Loucy (cell line): ENCODE data around the gene EME1.

ENCODE experiments used
- H2AFZ ChIP-seq: fragments of 200-600 bp; sonication (generic); 2 replicates; pipeline ENCODE4 v1.6.0; 2016; ENCODE audit warnings: antibody characterized with exemption, mild to moderate bottlenecking, low read length, moderate library complexity
- H3F3A ChIP-seq: fragments of 200-600 bp; 2 replicates; pipeline ENCODE4 v1.6.0; 2016; ENCODE audit warnings: antibody characterized with exemption, low read depth, mild to moderate bottlenecking
- H3K27me3 ChIP-seq: fragments of 200-600 bp; sonication (generic); 2 replicates; pipeline ENCODE4 v1.6.1; 2014; ENCODE audit warnings: low read length, mild to moderate bottlenecking; ENCODE audit not compliant: insufficient read depth, poor library complexity, severe bottlenecking
- H3K36me3 ChIP-seq: fragments of 200-600 bp; sonication (generic); 2 replicates; pipeline ENCODE4 v1.6.1; 2016; ENCODE audit warnings: low read length; ENCODE audit not compliant: insufficient read depth
- H3K4me1 ChIP-seq: fragments of 200-600 bp; sonication (generic); 2 replicates; pipeline ENCODE4 v1.5.1; 2014; ENCODE audit warnings: low read length, mild to moderate bottlenecking; ENCODE audit not compliant: insufficient read depth, poor library complexity, severe bottlenecking
- H3K4me2 ChIP-seq: fragments of 200-600 bp; sonication (generic); 2 replicates; pipeline ENCODE4 v1.6.0; 2014; ENCODE audit warnings: antibody characterized with exemption, low read length, low read depth, mild to moderate bottlenecking; ENCODE audit not compliant: poor library complexity, severe bottlenecking
- H3K4me3 ChIP-seq: fragments of 200-600 bp; sonication (generic); 2 replicates; pipeline ENCODE4 v1.5.1; 2014; ENCODE audit warnings: low read length, mild to moderate bottlenecking, mixed read lengths; ENCODE audit not compliant: poor library complexity, severe bottlenecking
- H3K79me2 ChIP-seq: fragments of 200-600 bp; sonication (generic); 2 replicates; pipeline ENCODE4 v1.6.1; 2014; ENCODE audit warnings: low read length; ENCODE audit not compliant: insufficient read depth
- H3K9ac ChIP-seq: fragments of 200-600 bp; sonication (generic); 2 replicates; pipeline ENCODE4 v1.6.0; 2014; ENCODE audit warnings: mild to moderate bottlenecking, low read depth, low read length, moderate library complexity; ENCODE audit not compliant: poor library complexity, severe bottlenecking
- H3K9me2 ChIP-seq: fragments of 200-600 bp; sonication (generic); replicated peaks from 2 replicates; pipeline ENCODE4 v1.6.1; 2016; ENCODE audit warnings: low read depth, low read length, mixed read lengths
- H3K9me3 ChIP-seq: fragments of 200-600 bp; sonication (generic); 2 replicates; pipeline ENCODE4 v1.6.1; 2014; ENCODE audit warnings: mild to moderate bottlenecking, antibody characterized with exemption, low read length, low read depth; ENCODE audit not compliant: insufficient read depth
- H4K20me1 ChIP-seq: fragments of 200-600 bp; sonication (generic); 2 replicates; pipeline ENCODE4 v1.6.0; 2014; ENCODE audit warnings: antibody characterized with exemption, low read length, mild to moderate bottlenecking; ENCODE audit not compliant: insufficient read depth, poor library complexity, severe bottlenecking
- CTCF ChIP-seq: fragments of 200-600 bp; sonication (generic); conservative IDR thresholded peaks from 2 replicates; pipeline ENCODE4 v1.5.1; 2014; ENCODE audit warnings: mild to moderate bottlenecking, antibody characterized with exemption, low read length
- EZH2phosphoT487 ChIP-seq: fragments of 200-600 bp; IDR thresholded peaks from 2 replicates; pipeline ENCODE4 v1.6.1; 2018; ENCODE audit warnings: antibody characterized with exemption, mild to moderate bottlenecking, moderate library complexity, borderline replicate concordance

EME1 gene

DNA sequence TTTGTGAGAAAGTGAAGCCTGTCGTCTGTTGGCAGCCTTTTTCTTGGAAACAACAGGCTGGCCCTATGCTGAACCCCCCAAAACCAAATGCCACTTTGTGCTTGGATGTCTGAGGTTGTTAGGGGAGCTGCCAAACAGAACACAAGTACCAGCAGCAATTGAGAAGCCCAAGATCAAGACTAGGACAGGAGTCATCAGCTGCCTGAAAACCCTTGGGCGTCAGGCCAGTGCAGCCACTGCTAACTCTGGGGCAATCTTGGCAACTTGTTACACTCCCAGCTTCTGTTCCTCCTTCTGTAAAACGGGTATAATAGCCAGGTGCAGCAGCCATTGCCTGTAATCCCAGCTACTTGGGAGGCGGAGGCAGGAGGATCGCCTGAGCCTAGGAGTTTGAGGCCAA lies 33.5 kb downstream of the EME1 start:
- no peaks in the 10 kb centered on the region for H3K9me3 ChIP-seq

GRCh38 chr17:50407921-50408320 lies 34.9 kb downstream of the EME1 start:
- no peaks in the 10 kb centered on the region for H3K9me3 ChIP-seq
- no peak overlapping the region for H3K4me2 ChIP-seq
- H3K79me2 ChIP-seq: no peaks in the 10 kb centered on the region
- TF ChIP-seq CTCF (no peak), EZH2phosphoT487 (no peak)
- H3K4me1 ChIP-seq: no peaks in the 10 kb centered on the region
- no peaks in the 10 kb centered on the region for H4K20me1 ChIP-seq
- H3K9me2 ChIP-seq: no peaks in the 10 kb centered on the region
- H3K4me3 ChIP-seq: no peak overlapping the region
- no peak overlapping the region for H3K9ac ChIP-seq
- H3K27me3 ChIP-seq: no peaks in the 10 kb centered on the region
- no peaks in the 10 kb centered on the region for H3K36me3 ChIP-seq
- no peaks in the 10 kb centered on the region for H3F3A ChIP-seq
- H2AFZ ChIP-seq: no peak overlapping the region

More for the DNA sequence above, 33.5 kb downstream of the EME1 start:
- Histone ChIP-seq H3K4me2 (no peak overlapping the region), H3K4me1 (no peaks in the 10 kb centered on the region), H3K27me3 (no peaks in the 10 kb centered on the region), H2AFZ (no peak overlapping the region), H3K9ac (no peak overlapping the region), H3K36me3 (no peaks in the 10 kb centered on the region), H3K4me3 (no peak overlapping the region), H3F3A (no peaks in the 10 kb centered on the region), H4K20me1 (no peaks in the 10 kb centered on the region), H3K79me2 (no peaks in the 10 kb centered on the region), H3K9me2 (no peaks in the 10 kb centered on the region)
- TF ChIP-seq EZH2phosphoT487 (no peak), CTCF (no peak)

DNA sequence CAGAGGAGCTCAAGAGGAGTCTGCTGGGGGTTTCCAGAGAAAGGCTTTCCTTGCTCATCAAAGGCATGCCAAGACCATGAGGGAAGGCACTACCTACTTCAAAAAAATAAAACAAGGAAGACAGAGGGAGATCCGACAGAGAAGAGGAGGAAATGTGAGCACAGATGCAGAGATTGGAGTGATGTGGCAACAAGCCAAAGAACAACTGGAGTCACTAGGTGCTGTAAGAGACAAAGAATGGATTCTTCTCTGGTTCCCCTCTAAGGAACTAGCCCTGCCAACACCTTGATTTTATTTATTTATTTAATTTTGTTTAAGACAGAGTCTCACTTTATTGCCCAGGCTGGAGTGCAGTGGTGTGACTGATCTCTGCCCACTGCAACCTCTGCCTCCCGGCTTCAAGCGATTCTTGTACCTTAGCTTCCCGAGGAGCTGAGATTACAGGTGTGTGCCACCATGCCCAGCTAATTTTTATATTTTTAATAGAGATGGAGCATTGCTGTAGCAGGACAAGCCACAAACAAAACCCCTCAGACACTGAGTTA lies 39.2 kb downstream of the EME1 start:
- no peaks in the 10 kb centered on the region for H3K36me3 ChIP-seq
- no peaks in the 10 kb centered on the region for H4K20me1 ChIP-seq
- no peaks in the 10 kb centered on the region for H3K9me2 ChIP-seq
- H3K27me3 ChIP-seq: no peaks in the 10 kb centered on the region
- no peaks in the 10 kb centered on the region for H3K4me1 ChIP-seq
- H3K9me3 ChIP-seq: no peaks in the 10 kb centered on the region
- H3K4me3 ChIP-seq: no peak overlapping the region
- H3K4me2 ChIP-seq: no peak overlapping the region
- H3K79me2 ChIP-seq: no peaks in the 10 kb centered on the region
- H3F3A ChIP-seq: no peaks in the 10 kb centered on the region
- TF ChIP-seq EZH2phosphoT487: no peak
- TF ChIP-seq CTCF: no peak
- no peak overlapping the region for H3K9ac ChIP-seq
- H2AFZ ChIP-seq: no peak overlapping the region
